PFSK-1 (cell line): ENCODE data around the gene UTP14C.

Source experiments
- POLR2AphosphoS5 ChIP-seq: IDR thresholded peaks from 2 replicates; pipeline ENCODE4 v1.6.1; 2012; ENCODE audit warnings: low read depth, mild to moderate bottlenecking, control low read depth, low read length, moderate library complexity
- SIN3A ChIP-seq: IDR thresholded peaks from 2 replicates; pipeline ENCODE4 v1.6.1; 2012; ENCODE audit warnings: mild to moderate bottlenecking, low read length, moderate library complexity, borderline replicate concordance; ENCODE audit not compliant: insufficient read depth
- TAF1 ChIP-seq: IDR thresholded peaks from 2 replicates; pipeline ENCODE4 v1.6.1; 2012; ENCODE audit warnings: low read length, control low read depth, borderline replicate concordance; ENCODE audit not compliant: insufficient read depth
- TF ChIP-seq, protein P1 (sequence below), 2 experiments: IDR thresholded peaks; 2 replicates each; pipeline versions ENCODE4 v1.6.1 to v1.8.0; 2011 to 2012; ENCODE audit warnings: low read depth in 2 of 2, low read length in 2 of 2, control low read depth in 1 of 2, inconsistent platforms in 1 of 2, mild to moderate bottlenecking in 1 of 2, moderate library complexity in 1 of 2; ENCODE audit not compliant: insufficient read depth in 1 of 2

DNA sequence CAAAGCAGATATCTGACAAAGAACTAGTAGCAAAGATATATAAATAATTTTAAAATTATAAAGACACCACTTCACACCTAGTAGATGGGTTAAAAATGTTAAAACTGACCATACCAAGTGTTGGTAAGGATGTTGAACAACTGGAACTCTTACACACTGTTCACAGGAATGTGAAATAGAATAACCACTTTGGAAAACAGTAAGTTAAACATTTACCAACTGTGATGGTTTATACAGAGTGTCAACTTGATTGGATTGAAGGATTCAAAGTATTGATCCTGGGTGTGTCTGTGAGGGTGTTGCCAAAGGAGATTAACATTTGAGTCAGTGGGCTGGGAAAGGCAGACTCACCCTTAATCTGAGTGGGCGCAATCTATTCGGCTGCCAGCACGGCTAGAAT is 19.2 kb downstream of the UTP14C start:
- TF ChIP-seq POLR2AphosphoS5 (no peak), SIN3A (no peak), TAF1 (no peak)
- TF ChIP-seq, protein P1, sequence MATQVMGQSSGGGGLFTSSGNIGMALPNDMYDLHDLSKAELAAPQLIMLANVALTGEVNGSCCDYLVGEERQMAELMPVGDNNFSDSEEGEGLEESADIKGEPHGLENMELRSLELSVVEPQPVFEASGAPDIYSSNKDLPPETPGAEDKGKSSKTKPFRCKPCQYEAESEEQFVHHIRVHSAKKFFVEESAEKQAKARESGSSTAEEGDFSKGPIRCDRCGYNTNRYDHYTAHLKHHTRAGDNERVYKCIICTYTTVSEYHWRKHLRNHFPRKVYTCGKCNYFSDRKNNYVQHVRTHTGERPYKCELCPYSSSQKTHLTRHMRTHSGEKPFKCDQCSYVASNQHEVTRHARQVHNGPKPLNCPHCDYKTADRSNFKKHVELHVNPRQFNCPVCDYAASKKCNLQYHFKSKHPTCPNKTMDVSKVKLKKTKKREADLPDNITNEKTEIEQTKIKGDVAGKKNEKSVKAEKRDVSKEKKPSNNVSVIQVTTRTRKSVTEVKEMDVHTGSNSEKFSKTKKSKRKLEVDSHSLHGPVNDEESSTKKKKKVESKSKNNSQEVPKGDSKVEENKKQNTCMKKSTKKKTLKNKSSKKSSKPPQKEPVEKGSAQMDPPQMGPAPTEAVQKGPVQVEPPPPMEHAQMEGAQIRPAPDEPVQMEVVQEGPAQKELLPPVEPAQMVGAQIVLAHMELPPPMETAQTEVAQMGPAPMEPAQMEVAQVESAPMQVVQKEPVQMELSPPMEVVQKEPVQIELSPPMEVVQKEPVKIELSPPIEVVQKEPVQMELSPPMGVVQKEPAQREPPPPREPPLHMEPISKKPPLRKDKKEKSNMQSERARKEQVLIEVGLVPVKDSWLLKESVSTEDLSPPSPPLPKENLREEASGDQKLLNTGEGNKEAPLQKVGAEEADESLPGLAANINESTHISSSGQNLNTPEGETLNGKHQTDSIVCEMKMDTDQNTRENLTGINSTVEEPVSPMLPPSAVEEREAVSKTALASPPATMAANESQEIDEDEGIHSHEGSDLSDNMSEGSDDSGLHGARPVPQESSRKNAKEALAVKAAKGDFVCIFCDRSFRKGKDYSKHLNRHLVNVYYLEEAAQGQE (IDR thresholded peaks at IDR 0.05; ENCODE audit: insufficient read depth in 1 of 2, low read depth in 2 of 2, low read length in 2 of 2), result no peak
